Smooth muscle cell (in vitro differentiated cells): ENCODE data around the gene PINLYP. TPM values are rescaled to one million over a fixed set of nuclear protein-coding genes. Genes with fewer than 3 reads are reported as not detected.
A peak's percentile ranks its signal among the peaks of the same experiment; 100 is the strongest.

Source experiments
- DNase-seq: peaks from one replicate; lab custom pipeline; 2025; ENCODE audit not compliant: unreplicated experiment; lab: John Stamatoyannopoulos, UW
- H2AFZ ChIP-seq: fragments of 200-600 bp; sonication (generic); 2 replicates; pipeline ENCODE4 v1.6.0; 2016; ENCODE audit warnings: antibody characterized with exemption, low read depth, mild to moderate bottlenecking
- H3F3A ChIP-seq: fragments of 200-600 bp; sonication (generic); 2 replicates; pipeline ENCODE4 v1.6.0; 2017; ENCODE audit warnings: antibody characterized with exemption, low read depth
- H3K27ac ChIP-seq: fragments of 200-600 bp; sonication (generic); 2 replicates; pipeline ENCODE4 v1.5.1; 2016; ENCODE audit warnings: low read depth, mild to moderate bottlenecking
- H3K27me3 ChIP-seq: fragments of 200-600 bp; sonication (generic); 2 replicates; pipeline ENCODE4 v1.6.1; 2016; ENCODE audit warnings: low read depth, mild to moderate bottlenecking
- H3K36me3 ChIP-seq: fragments of 200-600 bp; sonication (generic); 2 replicates; pipeline ENCODE4 v1.5.1; 2016; ENCODE audit warnings: low read depth
- H3K4me1 ChIP-seq: fragments of 200-600 bp; sonication (generic); 2 replicates; pipeline ENCODE4 v1.5.1; 2016; ENCODE audit warnings: low read depth
- H3K4me2 ChIP-seq: fragments of 200-600 bp; sonication (generic); 2 replicates; pipeline ENCODE4 v1.6.0; 2016; ENCODE audit warnings: mild to moderate bottlenecking
- H3K4me3 ChIP-seq: fragments of 200-600 bp; sonication (generic); 2 replicates; pipeline ENCODE4 v1.5.1; 2016; ENCODE audit warnings: mild to moderate bottlenecking
- H3K79me2 ChIP-seq: fragments of 200-600 bp; sonication (generic); 2 replicates; pipeline ENCODE4 v1.6.0; 2016; ENCODE audit warnings: low read depth, mild to moderate bottlenecking
- H3K9ac ChIP-seq: fragments of 200-600 bp; sonication (generic); 2 replicates; pipeline ENCODE4 v1.6.0; 2016; ENCODE audit warnings: low read depth
- H3K9me3 ChIP-seq: fragments of 200-600 bp; sonication (generic); replicated peaks from 2 replicates; pipeline ENCODE4 v1.5.1; 2016; ENCODE audit warnings: low read depth
- H4K20me1 ChIP-seq: fragments of 200-600 bp; sonication (generic); 2 replicates; pipeline ENCODE4 v1.6.0; 2016; ENCODE audit warnings: low read depth
- WGBS: methylation state at CpG from one replicate; pipeline ENCODE4 v1.1.7; 2016; ENCODE audit warnings: low lambda C conversion rate; 5-methylcytosine and 5-hydroxymethylcytosine counted together
- polyA plus RNA-seq: library from polyadenylated mRNA; unstranded; fragments of >200 nt; fragmentation: Nextera tagmentation; extraction: Ambion mirVana; gene quantifications from 2 replicates; pipeline ENCODE4 v1.2.1, GENCODE V29; 2016
- total RNA-seq: library from RNA; depleted of rRNA; stranded (reverse); fragments of >200 nt; gene quantifications from 2 replicates; pipeline ENCODE4 v1.2.3, GENCODE V29; 2014
- TF ChIP-seq, protein P1 (sequence below): fragments of 200-600 bp; sonication (generic); IDR thresholded peaks from 2 replicates; pipeline ENCODE4 v1.5.1; 2017; ENCODE audit warnings: borderline replicate concordance, mild to moderate bottlenecking, antibody characterized with exemption; ENCODE audit not compliant: insufficient read depth, poor library complexity, severe bottlenecking

The PINLYP gene
- total and polyA plus RNA-seq, 2 experiments from 2014 or later, result 1.7 to 2.2 TPM

DNA sequence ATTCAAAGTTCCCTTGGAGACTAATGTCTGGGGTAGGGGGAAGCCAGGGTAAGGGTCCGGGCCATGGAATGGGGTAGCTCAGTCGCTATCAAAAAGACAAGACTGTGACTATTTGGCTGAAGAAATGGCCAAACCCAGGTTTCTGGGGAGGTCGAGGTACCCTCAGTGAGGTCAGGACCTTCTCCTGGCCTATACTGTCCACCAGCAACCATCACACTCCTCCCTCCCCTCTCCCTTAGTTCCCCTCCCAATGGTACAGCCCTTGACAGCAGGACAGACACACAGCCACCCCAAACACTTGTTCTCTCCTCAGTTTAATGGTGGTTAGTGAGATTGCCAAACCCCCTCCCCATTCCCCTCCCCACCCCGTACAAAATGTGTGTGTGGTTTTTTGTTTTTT, 46.5 kb downstream of the PINLYP start:
- DNase-seq, result no peak
- Histone ChIP-seq H3K27me3 (no peaks in the 10 kb centered on the region), H3K4me2 (no peak overlapping the region), H2AFZ (no peak overlapping the region), H3K79me2 (peaks cover 17% of the 10 kb centered on the region), H4K20me1 (no peaks in the 10 kb centered on the region), H3K27ac (no peak overlapping the region), H3K4me1 (peaks cover 14% of the 10 kb centered on the region), H3K4me3 (no peak overlapping the region), H3K9me3 (no peaks in the 10 kb centered on the region), H3F3A (no peaks in the 10 kb centered on the region), H3K9ac (no peak overlapping the region), H3K36me3 (no peaks in the 10 kb centered on the region)
- TF ChIP-seq, protein P1, sequence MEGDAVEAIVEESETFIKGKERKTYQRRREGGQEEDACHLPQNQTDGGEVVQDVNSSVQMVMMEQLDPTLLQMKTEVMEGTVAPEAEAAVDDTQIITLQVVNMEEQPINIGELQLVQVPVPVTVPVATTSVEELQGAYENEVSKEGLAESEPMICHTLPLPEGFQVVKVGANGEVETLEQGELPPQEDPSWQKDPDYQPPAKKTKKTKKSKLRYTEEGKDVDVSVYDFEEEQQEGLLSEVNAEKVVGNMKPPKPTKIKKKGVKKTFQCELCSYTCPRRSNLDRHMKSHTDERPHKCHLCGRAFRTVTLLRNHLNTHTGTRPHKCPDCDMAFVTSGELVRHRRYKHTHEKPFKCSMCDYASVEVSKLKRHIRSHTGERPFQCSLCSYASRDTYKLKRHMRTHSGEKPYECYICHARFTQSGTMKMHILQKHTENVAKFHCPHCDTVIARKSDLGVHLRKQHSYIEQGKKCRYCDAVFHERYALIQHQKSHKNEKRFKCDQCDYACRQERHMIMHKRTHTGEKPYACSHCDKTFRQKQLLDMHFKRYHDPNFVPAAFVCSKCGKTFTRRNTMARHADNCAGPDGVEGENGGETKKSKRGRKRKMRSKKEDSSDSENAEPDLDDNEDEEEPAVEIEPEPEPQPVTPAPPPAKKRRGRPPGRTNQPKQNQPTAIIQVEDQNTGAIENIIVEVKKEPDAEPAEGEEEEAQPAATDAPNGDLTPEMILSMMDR, result no peak
- 95% methylated on average over 4 of the region's 4 CpGs for WGBS

DNA sequence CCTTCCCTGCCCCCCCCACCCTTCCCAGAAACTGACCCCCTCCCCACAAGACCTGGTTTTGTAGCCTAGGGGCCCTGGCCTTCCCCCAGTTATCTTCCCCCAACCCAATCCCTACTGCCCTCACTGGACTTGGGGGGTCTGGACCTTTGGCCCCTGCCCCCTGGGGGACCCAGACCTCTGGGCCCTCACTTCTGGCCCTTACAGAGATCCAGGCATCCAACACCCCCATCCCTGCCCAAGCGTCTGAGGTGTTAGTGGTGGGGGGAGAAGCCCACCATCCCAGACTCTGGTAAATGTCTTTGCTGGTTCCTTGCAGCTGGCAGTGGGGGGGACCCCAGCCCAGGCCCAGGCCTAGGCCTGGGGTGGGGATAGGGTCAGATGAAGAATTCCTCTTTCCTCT, 47.4 kb downstream of the PINLYP start:
- Histone ChIP-seq H3K9me3 (no peaks in the 10 kb centered on the region), H3K36me3 (no peaks in the 10 kb centered on the region), H3K4me2 (no peak overlapping the region), H3K79me2 (peaks cover 9% of the 10 kb centered on the region), H3K27me3 (no peaks in the 10 kb centered on the region), H3K4me1 (peaks cover 14% of the 10 kb centered on the region), H4K20me1 (no peaks in the 10 kb centered on the region), H2AFZ (no peak overlapping the region), H3K4me3 (no peak overlapping the region), H3K27ac (no peak overlapping the region), H3F3A (no peaks in the 10 kb centered on the region), H3K9ac (no peak overlapping the region)
- TF ChIP-seq, protein P1, result no peak
- WGBS, result 88% methylated on average over 1 of the region's 1 CpG
- no peak for DNase-seq

DNA sequence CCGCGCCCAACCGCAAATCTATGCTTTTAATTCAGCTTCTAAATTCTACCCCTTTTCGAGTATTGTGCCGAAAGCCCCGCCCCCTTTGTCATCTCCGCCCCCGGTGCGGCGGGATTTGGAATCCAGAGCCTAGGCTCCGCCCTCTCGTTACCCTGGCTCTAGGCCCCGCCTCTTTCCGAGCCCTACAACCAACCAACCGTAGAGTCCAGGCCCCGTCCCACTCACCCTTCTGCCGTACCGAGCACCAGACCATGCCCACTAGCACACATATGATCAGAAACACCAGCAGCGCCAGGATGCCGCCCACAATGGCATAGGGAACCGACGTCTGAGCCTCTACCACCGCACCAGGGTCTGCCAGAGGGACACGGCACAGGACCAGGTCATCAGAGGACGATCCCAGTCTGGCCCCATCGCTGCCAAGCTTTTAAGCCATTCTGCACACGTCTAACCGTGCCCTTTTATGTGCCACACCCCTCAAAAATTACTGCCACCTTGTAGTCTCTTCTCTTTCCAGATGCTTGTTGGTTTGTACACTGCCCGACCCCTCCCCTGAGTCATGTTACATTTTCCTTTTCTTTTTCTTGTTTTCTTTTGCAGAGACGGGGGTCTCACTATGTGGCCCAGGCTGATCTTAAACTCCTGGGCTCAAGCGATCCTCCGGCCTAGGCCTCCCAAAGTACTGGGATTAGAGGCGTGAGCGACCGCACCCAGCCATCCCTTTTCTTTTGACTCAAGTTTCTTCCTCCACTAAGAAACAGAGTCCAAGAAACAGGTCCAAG, 48.5 kb downstream of the PINLYP start:
- H2AFZ ChIP-seq, result no peak overlapping the region
- no peaks in the 10 kb centered on the region for H3K79me2 ChIP-seq
- WGBS, result 92% methylated on average over 35 of the region's 35 CpGs
- H3K27ac ChIP-seq, result no peak overlapping the region
- DNase-seq, result no peak
- peaks cover 5% of the 10 kb centered on the region for H3K4me1 ChIP-seq
- H3F3A ChIP-seq, result no peaks in the 10 kb centered on the region
- no peak overlapping the region for H3K4me2 ChIP-seq
- no peaks in the 10 kb centered on the region for H4K20me1 ChIP-seq
- no peaks in the 10 kb centered on the region for H3K36me3 ChIP-seq
- TF ChIP-seq, protein P1, result no peak
- no peaks in the 10 kb centered on the region for H3K27me3 ChIP-seq
- H3K9me3 ChIP-seq, result no peaks in the 10 kb centered on the region
- no peak overlapping the region for H3K9ac ChIP-seq
- H3K4me3 ChIP-seq, result no peak overlapping the region

DNA sequence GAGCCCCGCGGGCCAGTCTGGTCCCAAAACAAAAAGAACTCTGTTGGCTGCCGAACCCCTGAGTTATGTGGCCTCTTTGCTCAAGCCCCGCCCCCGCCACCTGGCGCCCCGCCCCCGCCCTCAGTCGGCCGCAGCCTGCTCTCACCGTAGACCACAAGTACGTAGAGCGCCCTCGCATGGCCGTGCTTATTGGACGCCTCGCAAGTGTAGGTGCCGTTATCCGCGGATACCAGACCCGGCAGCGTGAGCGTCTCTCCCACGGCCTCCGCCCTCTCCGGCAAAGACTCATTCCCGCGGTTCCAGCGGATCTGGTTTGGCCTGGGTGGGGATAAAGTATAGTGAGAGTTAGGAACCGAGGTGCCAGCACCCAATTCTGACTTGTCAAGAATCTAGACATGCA, 49.3 kb downstream of the PINLYP start:
- no peak overlapping the region for H3K4me3 ChIP-seq
- no peak overlapping the region for H2AFZ ChIP-seq
- H3K79me2 ChIP-seq, result no peaks in the 10 kb centered on the region
- WGBS, result 14% methylated on average over 28 of the region's 30 CpGs
- no peak overlapping the region for H3K4me2 ChIP-seq
- TF ChIP-seq, protein P1, result peak; percentile 23
- no peaks in the 10 kb centered on the region for H3K36me3 ChIP-seq
- H3F3A ChIP-seq, result no peaks in the 10 kb centered on the region
- no peak overlapping the region for H3K27ac ChIP-seq
- no peak overlapping the region for H3K9ac ChIP-seq
- H4K20me1 ChIP-seq, result no peaks in the 10 kb centered on the region
- H3K4me1 ChIP-seq, result peaks cover 5% of the 10 kb centered on the region
- no peaks in the 10 kb centered on the region for H3K9me3 ChIP-seq
- H3K27me3 ChIP-seq, result no peaks in the 10 kb centered on the region
- DNase-seq, result no peak
